Loucy (cell line): ENCODE data around the gene MPC1L.

Experiments
- H2AFZ ChIP-seq: fragments of 200-600 bp; sonication (generic); 2 replicates; pipeline ENCODE4 v1.6.0; 2016; ENCODE audit warnings: antibody characterized with exemption, mild to moderate bottlenecking, low read length, moderate library complexity
- H3F3A ChIP-seq: fragments of 200-600 bp; 2 replicates; pipeline ENCODE4 v1.6.0; 2016; ENCODE audit warnings: antibody characterized with exemption, low read depth, mild to moderate bottlenecking
- H3K27me3 ChIP-seq: fragments of 200-600 bp; sonication (generic); 2 replicates; pipeline ENCODE4 v1.6.1; 2014; ENCODE audit warnings: low read length, mild to moderate bottlenecking; ENCODE audit not compliant: insufficient read depth, poor library complexity, severe bottlenecking
- H3K36me3 ChIP-seq: fragments of 200-600 bp; sonication (generic); 2 replicates; pipeline ENCODE4 v1.6.1; 2016; ENCODE audit warnings: low read length; ENCODE audit not compliant: insufficient read depth
- H3K4me1 ChIP-seq: fragments of 200-600 bp; sonication (generic); 2 replicates; pipeline ENCODE4 v1.5.1; 2014; ENCODE audit warnings: low read length, mild to moderate bottlenecking; ENCODE audit not compliant: insufficient read depth, poor library complexity, severe bottlenecking
- H3K4me2 ChIP-seq: fragments of 200-600 bp; sonication (generic); 2 replicates; pipeline ENCODE4 v1.6.0; 2014; ENCODE audit warnings: antibody characterized with exemption, low read length, low read depth, mild to moderate bottlenecking; ENCODE audit not compliant: poor library complexity, severe bottlenecking
- H3K4me3 ChIP-seq: fragments of 200-600 bp; sonication (generic); 2 replicates; pipeline ENCODE4 v1.5.1; 2014; ENCODE audit warnings: low read length, mild to moderate bottlenecking, mixed read lengths; ENCODE audit not compliant: poor library complexity, severe bottlenecking
- H3K79me2 ChIP-seq: fragments of 200-600 bp; sonication (generic); 2 replicates; pipeline ENCODE4 v1.6.1; 2014; ENCODE audit warnings: low read length; ENCODE audit not compliant: insufficient read depth
- H3K9ac ChIP-seq: fragments of 200-600 bp; sonication (generic); 2 replicates; pipeline ENCODE4 v1.6.0; 2014; ENCODE audit warnings: mild to moderate bottlenecking, low read depth, low read length, moderate library complexity; ENCODE audit not compliant: poor library complexity, severe bottlenecking
- H3K9me2 ChIP-seq: fragments of 200-600 bp; sonication (generic); replicated peaks from 2 replicates; pipeline ENCODE4 v1.6.1; 2016; ENCODE audit warnings: low read depth, low read length, mixed read lengths
- H3K9me3 ChIP-seq: fragments of 200-600 bp; sonication (generic); 2 replicates; pipeline ENCODE4 v1.6.1; 2014; ENCODE audit warnings: mild to moderate bottlenecking, antibody characterized with exemption, low read length, low read depth; ENCODE audit not compliant: insufficient read depth
- H4K20me1 ChIP-seq: fragments of 200-600 bp; sonication (generic); 2 replicates; pipeline ENCODE4 v1.6.0; 2014; ENCODE audit warnings: antibody characterized with exemption, low read length, mild to moderate bottlenecking; ENCODE audit not compliant: insufficient read depth, poor library complexity, severe bottlenecking
- CTCF ChIP-seq: fragments of 200-600 bp; sonication (generic); conservative IDR thresholded peaks from 2 replicates; pipeline ENCODE4 v1.5.1; 2014; ENCODE audit warnings: mild to moderate bottlenecking, antibody characterized with exemption, low read length
- EZH2phosphoT487 ChIP-seq: fragments of 200-600 bp; IDR thresholded peaks from 2 replicates; pipeline ENCODE4 v1.6.1; 2018; ENCODE audit warnings: antibody characterized with exemption, mild to moderate bottlenecking, moderate library complexity, borderline replicate concordance

MPC1L gene

GRCh38 chrX:40625294-40625693 lies 2.1 kb downstream of the MPC1L start:
- H4K20me1 ChIP-seq = no peaks in the 10 kb centered on the region
- H3K4me3 ChIP-seq = no peak overlapping the region
- H3K9me3 ChIP-seq = no peaks in the 10 kb centered on the region
- no peak overlapping the region for H3K9ac ChIP-seq
- TF ChIP-seq EZH2phosphoT487 (no peak), CTCF (no peak)
- peaks cover 23% of the 10 kb centered on the region; the same call in 1 of the 2 replicates for H3K36me3 ChIP-seq
- no peak overlapping the region for H3K4me2 ChIP-seq
- no peak overlapping the region for H2AFZ ChIP-seq
- no peaks in the 10 kb centered on the region for H3K4me1 ChIP-seq
- H3K27me3 ChIP-seq = no peaks in the 10 kb centered on the region
- no peaks in the 10 kb centered on the region for H3K9me2 ChIP-seq
- no peaks in the 10 kb centered on the region for H3F3A ChIP-seq
- H3K79me2 ChIP-seq = no peaks in the 10 kb centered on the region

- Histone ChIP-seq H3K9me2 (no peaks in the 10 kb centered on the region), H3F3A (no peaks in the 10 kb centered on the region), H3K4me1 (no peaks in the 10 kb centered on the region), H3K9ac (no peak overlapping the region), H3K9me3 (no peaks in the 10 kb centered on the region), H3K36me3 (peaks cover 48% of the 10 kb centered on the region; the same call in 1 of the 2 replicates), H3K79me2 (no peaks in the 10 kb centered on the region), H2AFZ (no peak overlapping the region), H4K20me1 (no peaks in the 10 kb centered on the region), H3K4me3 (no peak overlapping the region), H3K27me3 (no peaks in the 10 kb centered on the region), H3K4me2 (no peak overlapping the region)
- TF ChIP-seq CTCF (no peak), EZH2phosphoT487 (no peak)
These were observed 5.3 kb downstream of the MPC1L start for GRCh38 chrX:40628506-40628905.

GRCh38 chrX:40632199-40632598 lies 9.0 kb downstream of the MPC1L start:
- Histone ChIP-seq H2AFZ (no peak overlapping the region), H3K36me3 (peaks cover 83% of the 10 kb centered on the region; the same call in 1 of the 2 replicates), H3K9me2 (no peaks in the 10 kb centered on the region), H3K4me3 (no peak overlapping the region), H4K20me1 (no peaks in the 10 kb centered on the region), H3K9me3 (no peaks in the 10 kb centered on the region), H3K9ac (no peak overlapping the region), H3K4me1 (no peaks in the 10 kb centered on the region), H3K79me2 (no peaks in the 10 kb centered on the region), H3K27me3 (no peaks in the 10 kb centered on the region), H3K4me2 (no peak overlapping the region), H3F3A (no peaks in the 10 kb centered on the region)
- no peak for TF ChIP-seq CTCF
- no peak for TF ChIP-seq EZH2phosphoT487
